NCI-H1417 (cell line): Measurements from ENCODE around the gene CUX1.
A peak's percentile ranks its signal among the peaks of the same experiment; 100 is the strongest.
"Not testable (repeated sequence)": the region's sequence is repeated elsewhere in the genome, so short reads cannot be mapped to it uniquely, and the experiment has no call there.

Source experiments
- DNase-seq, 3 experiments: peaks; one replicate each; lab custom pipeline; 2025; lab: John Stamatoyannopoulos, UW

The CUX1 gene

DNA sequence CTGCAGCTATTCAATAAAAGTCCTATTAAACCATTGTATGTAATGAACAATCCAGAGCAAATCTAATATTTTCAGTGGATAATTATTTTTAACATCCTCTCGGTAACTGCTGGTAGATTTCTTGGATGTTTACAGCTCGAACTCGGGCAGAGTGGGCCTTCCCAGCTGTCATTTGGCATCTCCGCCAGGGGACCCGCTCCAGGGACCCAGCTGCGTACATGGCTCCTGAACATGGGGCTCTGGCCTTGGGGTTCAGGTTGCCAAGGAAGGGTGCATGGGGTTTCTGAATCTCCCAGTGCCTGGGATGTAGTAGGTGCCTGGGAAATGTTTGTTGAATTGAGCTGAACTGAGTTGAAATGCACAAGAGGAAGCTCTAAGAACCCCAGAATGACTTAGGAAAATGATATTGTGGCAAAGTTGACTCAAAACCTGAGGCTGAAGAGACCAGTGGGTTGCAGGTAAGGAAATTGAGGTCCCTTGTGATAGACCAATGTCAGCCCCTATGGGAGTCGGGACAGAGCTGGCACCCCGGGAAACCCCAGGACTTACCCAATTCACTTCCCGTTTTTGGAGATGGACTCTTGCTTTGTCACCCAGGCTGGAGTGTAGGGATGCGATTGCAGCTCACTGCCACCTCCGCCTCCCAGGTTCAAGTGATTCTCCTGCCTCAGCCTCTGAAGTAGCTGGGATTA lies 228.4 kb downstream of the CUX1 start:
- no peak for DNase-seq

DNA sequence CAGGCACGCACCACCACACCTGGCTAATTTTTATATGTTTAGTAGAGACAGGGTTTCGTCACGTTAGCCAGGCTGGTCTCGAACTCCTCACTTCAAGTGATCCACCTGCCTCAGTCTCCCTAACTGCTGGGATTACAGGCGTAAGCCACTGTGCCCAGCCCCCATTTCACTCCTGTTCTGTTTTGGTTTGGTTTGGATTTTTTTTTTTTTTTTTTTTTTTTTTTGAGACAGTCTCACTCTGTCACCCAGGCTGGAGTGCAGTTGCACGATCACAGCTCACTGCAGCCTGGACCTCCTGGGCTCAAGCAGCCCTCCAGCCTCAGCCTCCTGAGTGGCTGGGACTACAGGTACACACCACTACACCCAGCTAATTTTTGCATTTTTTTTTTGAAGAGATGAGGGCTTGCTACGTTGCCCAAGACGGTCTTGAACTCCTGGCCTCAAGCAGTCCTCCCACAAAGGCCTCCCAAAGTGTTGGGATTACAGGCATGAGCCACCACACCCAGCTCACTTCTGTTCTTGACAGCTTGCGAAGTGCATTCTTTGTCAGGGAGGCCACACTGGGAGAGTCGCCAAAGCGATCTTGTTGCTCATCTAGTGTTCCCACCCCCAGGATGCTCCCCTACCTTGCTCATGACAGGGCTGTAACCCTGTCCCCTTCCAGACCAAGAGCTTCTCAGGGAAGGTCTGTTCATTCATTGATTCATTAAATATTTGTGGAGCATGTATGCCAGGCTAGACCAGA lies 229.1 kb downstream of the CUX1 start:
- no peak for DNase-seq

DNA sequence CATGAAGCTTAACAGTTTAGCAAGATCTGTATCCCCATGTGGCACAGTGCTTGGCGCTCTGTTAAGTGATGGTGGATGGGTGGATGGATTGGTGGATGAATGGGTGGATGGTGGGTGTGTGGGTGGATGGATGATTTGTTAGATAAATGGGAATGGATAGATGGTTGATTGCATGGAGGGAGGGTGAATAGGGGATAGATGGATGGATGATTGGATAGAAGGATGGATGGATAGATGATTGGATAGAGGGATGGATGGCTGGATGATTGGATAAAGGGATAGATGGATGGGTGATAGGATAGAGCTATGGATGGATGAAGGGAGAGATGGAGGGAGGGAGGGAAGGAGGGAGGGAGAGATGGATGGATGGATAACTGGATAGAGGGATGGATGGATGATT lies 229.7 kb downstream of the CUX1 start:
- DNase-seq: no peak

- no peak for DNase-seq
Measured at GRCh38 chr7:102049765-102050164, 232.3 kb downstream of the CUX1 start.

GRCh38 chr7:102050864-102051460 lies 233.5 kb downstream of the CUX1 start:
- DNase-seq: no peak

GRCh38 chr7:102051736-102052135 lies 234.3 kb downstream of the CUX1 start:
- not testable (repeated sequence) for DNase-seq

- DNase-seq: peak in 1 of 3 experiments; percentile 10
Measured at GRCh38 chr7:102054158-102054557, 236.7 kb downstream of the CUX1 start.

- DNase-seq: no peak
Measured at GRCh38 chr7:102055181-102055976, 238.0 kb downstream of the CUX1 start.

DNA sequence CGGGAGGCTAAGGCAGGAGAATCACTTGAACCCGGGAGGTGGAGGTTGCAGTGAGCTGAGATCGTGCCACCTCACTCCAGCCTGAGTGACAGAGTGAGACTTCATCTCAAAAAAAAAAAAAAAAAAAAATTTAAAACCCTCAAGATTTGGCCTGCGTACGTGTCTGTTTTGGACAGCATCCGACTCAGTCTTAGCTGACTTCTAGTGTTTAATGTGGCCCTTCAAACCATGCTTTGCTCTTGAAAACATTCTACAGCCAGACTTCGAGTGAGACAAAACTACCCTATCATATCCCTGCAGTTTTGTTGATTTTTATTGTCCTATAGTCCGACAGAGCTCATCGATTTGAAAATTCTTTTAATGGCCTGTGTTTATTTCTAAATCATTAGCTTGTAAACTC lies 242.1 kb downstream of the CUX1 start:
- DNase-seq: no peak

DNA sequence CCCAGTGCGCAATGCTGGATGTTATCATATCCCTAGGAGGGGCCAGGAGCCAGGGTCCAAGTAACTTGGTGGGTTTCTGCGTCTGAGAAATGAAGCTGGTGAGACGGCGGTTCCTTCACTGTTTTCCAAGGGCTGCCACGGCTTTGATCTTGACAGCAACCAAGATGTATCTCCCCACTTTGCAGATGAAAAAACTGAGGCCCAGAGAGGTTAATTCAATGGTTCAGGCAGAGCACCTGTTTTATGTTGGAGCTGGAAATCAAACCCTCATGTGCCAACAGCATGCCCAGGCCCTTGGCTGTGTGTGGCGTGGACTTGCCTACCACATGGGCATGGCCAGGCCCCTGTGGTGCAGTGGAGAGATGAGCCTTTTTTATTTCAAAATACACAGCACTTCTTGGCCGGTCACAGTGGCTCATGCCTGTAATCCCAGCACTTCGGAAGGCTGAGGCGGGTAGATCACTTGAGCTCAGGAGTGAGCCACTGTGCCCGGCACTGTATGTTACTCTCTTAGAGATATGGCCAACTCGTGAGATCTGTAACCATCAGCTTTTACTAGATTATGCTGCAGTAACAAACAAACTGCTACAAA lies 244.0 kb downstream of the CUX1 start:
- DNase-seq: no peak

- no peak for DNase-seq
Measured at GRCh38 chr7:102061981-102062390, 244.6 kb downstream of the CUX1 start.

- no peak for DNase-seq
Measured at GRCh38 chr7:102063690-102064180, 246.3 kb downstream of the CUX1 start.

GRCh38 chr7:102064361-102065025 lies 247.1 kb downstream of the CUX1 start:
- DNase-seq: no peak

DNA sequence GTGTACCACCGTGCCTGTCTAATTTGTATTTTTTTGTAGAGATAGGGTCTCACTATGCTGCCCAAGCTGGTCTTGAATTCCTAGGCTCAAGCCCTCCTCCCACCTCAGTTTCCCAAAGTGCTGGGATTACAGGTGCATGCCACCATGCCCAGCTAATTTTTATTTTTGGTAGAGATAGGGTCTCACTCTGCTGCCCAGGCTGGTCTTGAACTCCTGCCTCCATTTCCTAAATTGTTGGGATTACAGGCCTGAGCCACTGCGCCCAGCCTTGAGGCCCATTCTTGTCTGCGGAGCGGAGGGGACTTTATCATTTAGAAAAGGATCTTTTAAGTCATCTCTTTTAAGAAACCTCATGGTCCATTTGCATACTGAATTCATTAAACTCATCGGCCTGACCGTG lies 247.8 kb downstream of the CUX1 start:
- no peak for DNase-seq

- DNase-seq: no peak
Measured at GRCh38 chr7:102066476-102066875, 249.1 kb downstream of the CUX1 start.

GRCh38 chr7:102068846-102069245 lies 251.4 kb downstream of the CUX1 start:
- DNase-seq: no peak

- DNase-seq: no peak
Measured at GRCh38 chr7:102069931-102070629, 252.7 kb downstream of the CUX1 start.

- DNase-seq: no peak
Measured at GRCh38 chr7:102072003-102072402, 254.6 kb downstream of the CUX1 start.

GRCh38 chr7:102072636-102073209 lies 255.3 kb downstream of the CUX1 start:
- DNase-seq: no peak
